Epithelial cell of proximal tubule (primary cell): ENCODE results near the gene HYAL1. TPM values are rescaled to one million over a fixed set of nuclear protein-coding genes. Genes with fewer than 3 reads are reported as not detected.
A peak's percentile ranks its signal among the peaks of the same experiment; 100 is the strongest.

Source experiments
- DNase-seq: peaks from one replicate; pipeline ENCODE4 v3.0.0-alpha.2; 2011; ENCODE audit warnings: low read depth
- H3K4me3 ChIP-seq: 2 replicates; pipeline ENCODE4 v1.5.1; 2011; ENCODE audit warnings: low read depth, mild to moderate bottlenecking, low read length
- CTCF ChIP-seq: conservative IDR thresholded peaks from 2 replicates; pipeline ENCODE4 v1.5.1; 2012; ENCODE audit warnings: low read depth, mild to moderate bottlenecking, low read length
- total RNA-seq: library from RNA; depleted of rRNA; stranded (reverse); fragments of >200 nt; gene quantifications from 2 replicates; pipeline ENCODE4 v1.2.3, GENCODE V29; 2015

The HYAL1 gene
- total RNA-seq, 1 donor from 2014 or later, result 1.3 TPM

DNA sequence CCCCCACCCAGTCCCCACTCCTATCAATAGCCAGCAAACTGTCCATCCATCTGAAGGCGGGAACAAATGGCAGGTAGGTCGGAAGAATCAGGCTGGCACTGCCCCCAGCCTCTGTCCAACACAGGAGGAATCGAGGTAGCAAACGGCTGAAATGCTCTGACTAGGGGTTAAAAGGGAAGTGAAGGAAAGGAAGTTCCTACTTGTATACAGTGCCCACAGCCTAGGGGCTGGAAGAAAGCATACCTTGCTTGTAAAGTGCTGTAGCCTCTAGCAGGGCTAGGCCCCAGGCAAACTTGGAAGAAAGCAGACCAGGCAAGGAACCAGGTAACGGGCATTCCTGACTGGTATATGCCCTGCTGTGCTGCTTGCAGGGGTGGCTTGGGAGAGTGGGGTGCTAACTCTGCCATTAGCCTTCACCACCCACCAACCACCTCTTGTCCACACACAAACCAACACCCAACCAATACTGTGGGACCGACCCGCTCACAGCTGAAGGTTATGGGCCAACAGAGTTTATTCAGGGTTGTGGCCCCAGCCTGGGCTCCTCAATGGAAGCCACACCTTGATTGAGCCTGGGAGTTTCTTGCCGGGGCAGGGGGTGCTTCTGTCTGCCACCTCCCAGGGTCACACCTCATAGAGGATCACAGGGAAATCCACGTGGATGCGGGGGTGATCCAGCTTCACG is 22.3 kb upstream of the HYAL1 start:
- TF ChIP-seq CTCF, result no peak
- DNase-seq, result no peak
- H3K4me3 ChIP-seq, result no peak overlapping the region

DNA sequence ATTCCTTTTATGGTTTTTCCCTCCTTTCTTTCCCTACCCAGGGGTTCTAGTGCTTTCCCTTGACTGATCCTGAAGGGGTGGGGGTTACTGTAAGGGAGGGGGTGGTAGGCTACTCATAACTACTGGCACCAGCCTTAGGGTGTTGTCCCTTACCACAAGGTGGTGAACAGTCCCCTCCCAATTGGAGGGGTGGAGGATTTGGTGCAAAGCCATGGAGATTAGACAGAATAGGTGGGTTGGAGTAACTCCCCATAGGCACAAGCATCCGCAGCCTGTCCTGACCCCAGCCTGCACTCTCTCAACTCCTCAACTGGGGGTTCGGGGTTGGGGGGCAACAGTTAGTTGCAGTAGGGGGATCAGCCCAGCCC is 21.7 kb upstream of the HYAL1 start:
- TF ChIP-seq CTCF, result no peak
- no peak for DNase-seq
- H3K4me3 ChIP-seq, result no peak overlapping the region

- peak; percentile 90 for TF ChIP-seq CTCF
- no peak for DNase-seq
Measured at GRCh38 chr3:50324351-50325112, 21.2 kb upstream of the HYAL1 start.

DNA sequence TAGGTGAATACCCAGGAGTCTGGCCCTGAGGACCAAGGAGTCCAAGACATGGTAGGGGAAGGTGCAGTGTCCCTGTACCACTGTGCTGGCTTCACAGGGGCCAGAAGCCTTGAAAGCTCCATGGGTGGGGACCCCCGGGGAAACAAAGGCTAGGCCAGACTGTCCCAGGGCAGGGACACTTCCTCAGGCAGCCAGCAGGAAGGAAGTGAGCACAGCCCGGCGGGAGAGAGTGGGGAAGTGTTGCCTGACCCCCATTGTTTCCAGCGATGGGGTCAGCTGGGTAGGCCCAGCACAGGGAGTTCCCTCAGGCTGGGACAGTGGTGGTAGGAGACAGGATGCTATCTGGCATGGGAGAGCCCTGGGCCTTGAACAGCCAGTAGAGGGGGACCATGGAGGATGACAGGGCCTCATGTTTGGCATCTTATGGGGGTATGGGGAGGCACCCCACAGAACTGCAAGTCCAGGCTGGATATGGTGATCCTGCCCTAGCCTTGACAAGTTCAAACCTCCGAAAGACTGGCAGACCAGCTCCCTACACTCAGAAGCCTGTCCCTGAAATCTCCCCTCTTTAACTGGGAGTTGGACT is 20.3 kb upstream of the HYAL1 start:
- no peak for DNase-seq
- no peak overlapping the region for H3K4me3 ChIP-seq
- TF ChIP-seq CTCF, result no peak

More at GRCh38 chr3:50324351-50325112, 21.2 kb upstream of the HYAL1 start:
- H3K4me3 ChIP-seq, result no peak overlapping the region

- no peak for TF ChIP-seq CTCF
- DNase-seq, result no peak
- no peak overlapping the region for H3K4me3 ChIP-seq
Measured at GRCh38 chr3:50323092-50323600, 19.8 kb upstream of the HYAL1 start.

- H3K4me3 ChIP-seq, result peak within 1 kb of the TSS; percentile 89
- TF ChIP-seq CTCF, result no peak
- no peak for DNase-seq
Measured at GRCh38 chr3:50322386-50323091, 19.2 kb upstream of the HYAL1 start, which contains the start of gene HYAL2. TSS of gene HYAL2 (minus strand) at chr3:50322745. CDS start at chr3:50320489, 2,256 bp downstream.
